Tibial artery (tissue), 4 donors: Measurements from ENCODE around the gene DMD.

Source experiments
- DNase-seq, 2 donors: peaks; one replicate each; pipeline ENCODE4 v3.0.0-alpha.2; 2019
- H3K27ac ChIP-seq, 2 donors: fragments of 200-600 bp; sonication (generic) in 1 of 2; 1 replicate in 1 of 2; 2 replicates in 1 of 2; pipeline ENCODE4 v1.5.1; 2018 to 2019; ENCODE audit warnings: mild to moderate bottlenecking in 1 of 2
- H3K27me3 ChIP-seq, 2 donors: fragments of 200-600 bp; sonication (generic) in 1 of 2; one replicate each; pipeline versions ENCODE4 v1.5.1 to v1.6.0; 2016 to 2019
- H3K36me3 ChIP-seq, 3 donors: fragments of 200-600 bp; sonication (generic) in 2 of 3; one replicate each; pipeline ENCODE4 v1.5.1; 2016 to 2019; ENCODE audit warnings: mild to moderate bottlenecking in 2 of 3
- H3K4me1 ChIP-seq, 4 donors: fragments of 200-600 bp; sonication (generic) in 2 of 4; 1 replicate in 3 of 4; 2 replicates in 1 of 4; pipeline ENCODE4 v1.5.1; 2016 to 2019
- H3K4me3 ChIP-seq, 2 donors: fragments of 200-600 bp; sonication (generic) in 1 of 2; 1 replicate in 1 of 2; 2 replicates in 1 of 2; pipeline ENCODE4 v1.5.1; 2018 to 2019; ENCODE audit warnings: mild to moderate bottlenecking in 2 of 2
- H3K9me3 ChIP-seq, 3 donors: fragments of 200-600 bp; sonication (generic) in 1 of 3; one replicate each; pipeline ENCODE4 v1.5.1; 2016 to 2019
- CTCF ChIP-seq, 2 experiments: fragments of 200-600 bp in 1 of 2; fragments of 450-650 bp in 1 of 2; IDR thresholded peaks; one replicate each; pipeline ENCODE4 v1.5.1; 2017 to 2019; ENCODE audit warnings: antibody characterized with exemption in 2 of 2, mild to moderate bottlenecking in 1 of 2, moderate library complexity in 1 of 2
- intact Hi-C: fragments of 100-400 bp; cut with DNase I; formaldehyde crosslinking; loops from one replicate; pipeline ENCODE4 v1.15.0; 2023; ENCODE audit warnings: low total_unique reads

Gene DMD

GRCh38 chrX:32289356-32289755 lies 922.0 kb downstream of the DMD start:
- TF ChIP-seq CTCF (IDR thresholded peaks at IDR 0.05): no peak
- no peak overlapping the region for H3K27ac ChIP-seq
- no peaks in the 10 kb centered on the region for H3K27me3 ChIP-seq

GRCh38 chrX:32281853-32282252 lies 929.5 kb downstream of the DMD start:
- no peak for DNase-seq
- no peak overlapping the region for H3K27ac ChIP-seq
- intact Hi-C loops: no loop called here
- TF ChIP-seq CTCF (IDR thresholded peaks at IDR 0.05): no peak
- no peaks in the 10 kb centered on the region for H3K36me3 ChIP-seq
- no peaks in the 10 kb centered on the region for H3K9me3 ChIP-seq
- no peaks in the 10 kb centered on the region for H3K4me1 ChIP-seq
- no peak overlapping the region for H3K4me3 ChIP-seq
- H3K27me3 ChIP-seq: no peaks in the 10 kb centered on the region

More at GRCh38 chrX:32289356-32289755, 922.0 kb downstream of the DMD start:
- no peak for DNase-seq
- Histone ChIP-seq H3K4me3 (no peak overlapping the region), H3K4me1 (peaks cover 0 to 2% (median 0%) of the 10 kb centered on the region in 4 donors), H3K36me3 (no peaks in the 10 kb centered on the region), H3K9me3 (no peaks in the 10 kb centered on the region)
- intact Hi-C loops: no loop called here

- H3K4me3 ChIP-seq: no peak overlapping the region
- no peaks in the 10 kb centered on the region for H3K36me3 ChIP-seq
- no peaks in the 10 kb centered on the region for H3K9me3 ChIP-seq
- no peak for DNase-seq
- no peaks in the 10 kb centered on the region for H3K4me1 ChIP-seq
- H3K27me3 ChIP-seq: no peaks in the 10 kb centered on the region
- intact Hi-C loops: no loop called here
- no peak overlapping the region for H3K27ac ChIP-seq
- TF ChIP-seq CTCF (IDR thresholded peaks at IDR 0.05): no peak
Measured at GRCh38 chrX:32280921-32281320, 930.4 kb downstream of the DMD start.

GRCh38 chrX:32280489-32280888 lies 930.9 kb downstream of the DMD start:
- H3K36me3 ChIP-seq: no peaks in the 10 kb centered on the region
- H3K27ac ChIP-seq: no peak overlapping the region
- H3K27me3 ChIP-seq: no peaks in the 10 kb centered on the region
- DNase-seq: no peak
- no peak overlapping the region for H3K4me3 ChIP-seq
- H3K9me3 ChIP-seq: no peaks in the 10 kb centered on the region
- intact Hi-C loops: no loop called here
- no peak for TF ChIP-seq CTCF (IDR thresholded peaks at IDR 0.05)
- H3K4me1 ChIP-seq: no peaks in the 10 kb centered on the region

GRCh38 chrX:32276153-32276552 lies 935.2 kb downstream of the DMD start:
- Histone ChIP-seq H3K4me3 (no peak overlapping the region), H3K27me3 (no peaks in the 10 kb centered on the region), H3K36me3 (no peaks in the 10 kb centered on the region), H3K27ac (no peak overlapping the region), H3K4me1 (no peaks in the 10 kb centered on the region), H3K9me3 (no peaks in the 10 kb centered on the region)
- intact Hi-C loops: no loop called here
- TF ChIP-seq CTCF (IDR thresholded peaks at IDR 0.05): no peak
- DNase-seq: no peak

GRCh38 chrX:32269866-32270265 lies 941.5 kb downstream of the DMD start:
- Histone ChIP-seq H3K9me3 (peaks cover 0 to 6% (median 0%) of the 10 kb centered on the region in 3 donors), H3K27ac (no peak overlapping the region), H3K27me3 (no peaks in the 10 kb centered on the region), H3K36me3 (no peaks in the 10 kb centered on the region), H3K4me1 (no peaks in the 10 kb centered on the region), H3K4me3 (no peak overlapping the region)
- no peak for TF ChIP-seq CTCF (IDR thresholded peaks at IDR 0.05)
- intact Hi-C loops: no loop called here
- no peak for DNase-seq
